GM13976 (cell line): Measurements from ENCODE around the gene TBATA.

Experiments
- DNase-seq: peaks from one replicate; pipeline ENCODE4 v3.0.0; 2012; ENCODE audit warnings: low spot score
- CTCF ChIP-seq: IDR thresholded peaks from 2 replicates; pipeline ENCODE4 v1.5.1; 2012; ENCODE audit warnings: borderline replicate concordance, mild to moderate bottlenecking; ENCODE audit not compliant: insufficient read depth; ENCODE audit errors: extremely low read depth, missing control alignments, control extremely low read depth
- in situ Hi-C: fragments of 300-500 bp; cut with MboI; formaldehyde crosslinking; loops from one replicate; pipeline ENCODE4 v1.12.0; 2022; ENCODE audit warnings: low sequenced_read_pairs, mixed read lengths, inconsistent platforms; ENCODE audit not compliant: unreplicated experiment

Gene TBATA

GRCh38 chr10:70780772-70781171 is 4.4 kb downstream of the TBATA start:
- in situ Hi-C loops, result no loop called here
- peak; percentile 7 for DNase-seq
- no peak for TF ChIP-seq CTCF

- in situ Hi-C loops, result no loop called here
- no peak for TF ChIP-seq CTCF
- DNase-seq, result no peak
Measured at GRCh38 chr10:70780370-70780760, 4.8 kb downstream of the TBATA start.

GRCh38 chr10:70779511-70780369 is 5.4 kb downstream of the TBATA start:
- TF ChIP-seq CTCF, result no peak
- DNase-seq, result peak; percentile 11
- in situ Hi-C loops, result no loop called here

- DNase-seq, result peak; percentile 9
- no peak for TF ChIP-seq CTCF
- in situ Hi-C loops, result no loop called here
Measured at GRCh38 chr10:70779088-70779487, 6.1 kb downstream of the TBATA start.

- no peak for TF ChIP-seq CTCF
- in situ Hi-C loops, result no loop called here
- peak; percentile 9 for DNase-seq
Measured at GRCh38 chr10:70778267-70778924, 6.8 kb downstream of the TBATA start.

GRCh38 chr10:70777063-70777875 is 7.9 kb downstream of the TBATA start:
- DNase-seq, result peak; percentile 10
- TF ChIP-seq CTCF, result no peak
- in situ Hi-C loops, result no loop called here
